GM21717 (cell line): ENCODE data around the gene SMARCA1.

Experiments used
- ATAC-seq: cut with Tn5 transposase; IDR thresholded peaks from one replicate; pipeline ENCODE4 v1.9.1; 2021; ENCODE audit warnings: mild to moderate bottlenecking, moderate library complexity; ENCODE audit not compliant: unreplicated experiment

Gene SMARCA1

DNA sequence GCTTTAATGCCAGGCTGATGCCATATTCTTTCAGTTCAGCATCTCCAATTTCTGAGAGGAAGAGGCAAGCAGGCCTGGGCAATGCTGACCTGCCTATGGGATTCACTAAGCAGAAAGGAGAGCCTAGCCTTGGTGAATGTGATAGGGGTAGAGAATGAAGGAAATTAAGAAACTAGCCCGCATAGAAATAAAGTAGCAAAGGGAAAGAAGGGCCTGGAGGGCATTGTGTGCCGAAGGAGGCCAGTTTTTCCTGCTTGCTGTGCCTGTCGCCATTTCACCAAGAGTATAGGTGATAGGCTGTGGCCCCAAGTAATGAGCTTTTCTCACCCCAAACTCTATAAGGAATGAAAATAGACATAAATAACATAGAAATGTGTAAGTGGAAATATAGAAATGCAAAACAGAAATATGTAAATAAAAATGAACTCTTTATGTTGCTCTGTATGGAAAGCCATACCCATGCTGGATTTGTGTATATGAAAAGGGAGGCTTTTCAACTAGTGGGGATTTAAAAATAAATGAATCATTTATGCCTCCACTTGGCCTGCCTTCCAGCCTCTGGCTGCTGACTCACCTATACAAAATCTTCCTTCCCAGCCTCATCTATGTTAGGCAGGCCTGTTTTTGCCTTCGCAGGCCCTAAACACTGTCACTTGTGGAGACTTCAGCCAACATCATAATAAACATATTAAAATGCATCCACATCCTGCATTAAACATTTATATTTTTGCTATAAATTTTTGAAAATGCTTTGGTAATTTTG, 11.7 kb upstream of the SMARCA1 start:
- ATAC-seq = no peak

DNA sequence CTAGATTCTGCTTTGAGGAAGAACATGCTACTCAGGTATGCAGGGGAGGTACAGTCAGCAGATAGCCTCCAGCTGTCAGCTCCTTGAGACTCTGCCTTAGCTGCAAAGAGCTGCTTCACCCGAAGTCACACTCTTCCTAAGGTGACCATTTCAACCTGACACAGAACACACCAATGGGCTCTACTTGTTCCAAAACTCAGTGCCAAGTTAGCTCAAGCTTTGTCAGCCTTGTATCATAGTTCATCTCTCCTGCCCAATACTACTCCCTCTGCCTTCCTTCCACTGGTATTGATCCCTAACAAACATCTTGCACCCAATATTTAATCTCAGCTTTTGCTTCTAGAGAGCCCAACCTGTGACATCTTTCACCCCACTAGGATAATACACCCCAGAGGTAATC, 7.8 kb upstream of the SMARCA1 start:
- no peak for ATAC-seq

DNA sequence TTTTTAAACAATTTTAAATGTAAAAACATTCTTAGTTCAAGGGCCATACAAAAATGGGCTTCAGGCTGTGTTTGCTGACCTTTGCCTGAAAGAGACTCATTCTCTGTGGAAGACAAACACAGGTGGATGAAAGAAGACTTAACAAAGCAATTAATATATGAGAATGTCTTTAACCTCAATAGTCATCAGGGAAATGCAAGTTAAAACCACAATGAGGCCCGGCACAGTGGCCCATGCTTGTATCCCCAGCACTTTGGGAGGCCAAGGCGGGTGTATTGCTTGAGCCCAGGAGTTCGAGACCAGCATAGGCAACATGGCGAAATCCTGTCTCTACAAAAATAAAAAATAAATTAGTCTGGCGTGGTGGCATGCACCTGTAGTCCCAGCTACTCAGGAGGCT, 7.1 kb upstream of the SMARCA1 start:
- ATAC-seq = no peak

DNA sequence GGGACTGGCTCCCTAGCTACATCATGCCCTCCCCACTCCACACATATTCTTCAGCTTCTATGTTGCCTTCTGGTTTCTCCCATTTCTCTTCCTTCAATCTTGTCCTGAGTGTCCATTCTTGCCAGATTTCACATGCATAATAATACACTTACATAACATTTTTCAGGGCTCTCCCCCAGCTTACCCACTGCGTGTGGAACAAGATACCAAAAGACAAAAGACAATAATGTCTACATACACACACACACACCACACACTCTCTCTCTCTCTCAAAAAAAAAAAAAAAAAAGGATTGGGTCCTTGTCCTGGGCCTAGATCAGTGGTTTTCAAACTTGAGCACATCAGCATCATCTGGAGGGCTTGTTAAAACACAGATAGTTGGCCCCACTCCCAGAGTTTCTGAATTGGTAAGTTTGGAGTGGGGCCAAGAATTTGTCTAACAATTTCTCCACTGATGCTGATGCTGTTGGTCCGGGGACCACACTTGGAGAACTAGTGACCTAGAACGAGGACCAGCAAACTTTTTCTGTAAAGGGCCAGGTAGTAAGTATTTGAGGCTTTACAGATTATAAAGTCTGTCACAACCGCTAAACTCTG, 6.5 kb upstream of the SMARCA1 start:
- ATAC-seq = no peak

DNA sequence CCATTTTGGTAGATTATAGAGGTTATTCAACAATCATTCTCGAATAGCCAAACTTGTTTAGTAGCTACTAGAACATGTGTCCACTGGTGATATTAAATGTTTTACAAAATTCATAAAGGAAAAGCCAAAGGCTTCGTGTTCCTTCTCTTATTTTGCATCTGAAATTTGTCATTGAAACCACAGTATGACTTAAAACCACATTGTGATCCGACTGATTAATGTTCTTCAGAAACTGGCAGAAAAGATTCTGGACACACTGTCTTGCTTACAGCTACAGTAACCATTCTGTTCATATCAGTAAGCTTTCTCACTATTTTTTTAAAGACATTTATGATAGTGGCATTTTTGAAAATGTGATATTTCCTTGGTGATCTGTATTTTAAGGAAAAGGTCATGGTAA, 2.6 kb upstream of the SMARCA1 start:
- no peak for ATAC-seq

DNA sequence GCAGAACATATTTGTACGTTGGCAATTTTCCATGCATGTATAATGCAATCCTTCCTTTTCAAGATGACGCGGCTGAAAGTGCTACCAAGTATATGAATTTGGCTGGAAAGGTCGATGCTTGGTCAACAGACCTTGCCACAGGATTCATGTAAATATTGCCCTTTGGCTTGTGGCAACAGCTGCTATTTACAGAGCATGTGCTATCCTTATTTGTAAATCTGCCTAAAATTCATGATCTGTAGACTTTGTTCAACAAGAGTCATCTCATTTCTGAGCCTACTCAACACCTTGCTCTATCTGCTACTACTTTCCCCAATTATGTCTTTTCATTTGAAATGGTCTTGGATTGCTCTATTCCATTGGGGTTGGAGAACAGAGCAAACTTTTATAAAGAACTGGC, 1.9 kb upstream of the SMARCA1 start:
- no peak for ATAC-seq

DNA sequence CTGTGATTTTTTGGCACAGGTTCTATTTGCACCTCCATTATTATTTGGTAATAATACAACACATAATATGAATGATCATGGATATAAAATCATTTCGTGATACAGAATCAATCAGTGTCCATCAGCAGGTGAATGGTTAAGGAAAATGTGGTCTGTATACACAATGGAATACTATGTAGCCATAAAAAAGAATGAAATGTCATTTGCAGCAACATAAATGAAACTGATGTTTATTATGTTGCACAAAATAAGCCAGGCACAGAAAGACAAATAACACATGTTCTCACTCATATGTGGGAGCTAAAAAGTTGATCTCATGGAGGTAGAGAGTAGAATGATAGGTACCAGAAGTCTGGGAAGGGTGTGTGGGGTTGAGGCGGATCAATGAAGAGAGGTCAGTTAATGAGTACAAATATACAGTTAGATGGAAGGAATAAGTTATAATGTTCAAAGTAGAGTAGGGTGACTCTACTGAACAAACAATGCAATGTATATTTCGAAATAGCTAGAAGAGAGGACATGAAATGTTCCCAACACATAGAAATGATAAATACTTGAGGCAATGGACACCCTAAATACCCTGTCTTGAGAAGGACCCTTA, 1.1 kb upstream of the SMARCA1 start:
- no peak for ATAC-seq

DNA sequence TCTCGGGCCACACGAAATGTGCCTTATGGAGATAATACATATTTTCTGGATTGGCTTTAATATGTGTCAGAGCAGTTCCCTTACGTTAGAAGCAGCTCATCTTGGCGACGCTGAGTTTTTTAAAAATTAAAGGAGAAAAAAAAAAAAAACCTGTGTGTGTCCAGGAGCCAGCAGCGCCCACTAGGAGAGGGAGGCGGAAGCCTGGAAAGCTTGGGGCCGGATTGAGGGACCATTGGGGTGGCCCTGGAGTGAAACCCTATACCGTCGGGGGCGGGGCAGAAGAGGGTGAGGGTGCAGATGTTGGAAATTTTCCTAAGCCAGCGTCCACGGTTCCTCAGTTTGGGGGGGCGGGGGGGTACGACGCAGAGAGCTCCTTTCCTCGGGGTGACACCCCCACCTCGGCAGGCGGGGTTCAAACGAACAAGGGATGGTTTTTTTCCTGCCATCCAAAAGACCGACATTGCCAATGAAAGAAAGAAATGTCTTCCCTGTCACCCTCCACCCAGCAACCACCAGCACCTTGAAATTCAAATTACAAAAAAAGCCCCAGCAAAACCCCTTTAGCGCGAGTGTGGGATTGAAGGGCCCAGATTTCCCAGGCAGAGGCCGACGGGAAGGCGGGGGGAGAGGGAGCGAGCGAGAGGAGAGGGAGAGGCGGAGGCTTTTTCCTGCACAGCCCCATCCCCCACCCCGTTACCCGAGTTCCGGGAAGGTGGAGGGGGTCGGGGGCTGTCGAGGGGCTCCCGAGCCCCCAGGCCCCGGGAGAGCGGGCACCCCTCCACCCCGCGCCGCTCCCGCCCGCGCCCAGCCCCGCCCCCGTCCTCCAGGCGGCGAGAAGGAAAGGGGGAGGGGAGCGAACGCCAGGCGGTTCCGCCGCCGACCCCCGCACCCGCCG, 859 bp downstream of the SMARCA1 start:
- ATAC-seq = no peak

DNA sequence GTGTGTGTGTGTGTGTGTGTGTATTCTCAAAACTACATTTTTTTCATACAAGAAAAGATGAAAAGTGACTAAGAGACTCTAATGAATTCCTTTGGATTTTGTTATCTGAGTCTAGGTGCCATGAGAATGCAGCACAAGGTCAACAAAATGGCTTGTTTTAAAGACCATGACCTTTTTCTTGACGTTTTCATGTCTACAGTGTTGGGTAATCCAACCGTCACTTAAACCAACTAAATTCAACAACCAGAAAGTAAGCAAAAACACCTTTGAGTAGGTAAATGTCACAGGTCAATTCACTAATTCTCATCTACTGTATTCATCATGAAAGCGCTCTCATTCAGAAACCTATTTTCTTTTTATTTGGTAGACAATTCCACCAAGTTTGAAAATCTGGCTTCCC, 3.1 kb downstream of the SMARCA1 start:
- no peak for ATAC-seq

DNA sequence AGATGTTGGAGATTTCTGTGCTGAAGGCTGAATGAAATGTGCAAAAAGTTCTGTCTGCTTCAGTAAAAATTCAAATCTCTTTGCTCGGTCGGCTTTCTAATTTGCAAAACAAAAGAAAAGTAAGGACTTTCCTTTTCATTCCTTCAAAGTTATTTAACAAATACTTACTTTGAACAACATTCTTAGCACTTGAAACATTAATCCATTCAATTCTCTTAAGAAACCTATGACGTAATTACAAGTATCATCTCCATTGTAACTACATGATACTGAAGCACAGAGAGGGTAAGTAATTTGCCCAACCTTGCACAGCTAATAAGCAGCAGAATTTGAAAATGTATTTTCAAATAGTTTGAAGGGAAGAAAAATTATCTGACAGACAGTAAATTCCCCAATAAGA, 6.9 kb downstream of the SMARCA1 start:
- ATAC-seq = no peak

DNA sequence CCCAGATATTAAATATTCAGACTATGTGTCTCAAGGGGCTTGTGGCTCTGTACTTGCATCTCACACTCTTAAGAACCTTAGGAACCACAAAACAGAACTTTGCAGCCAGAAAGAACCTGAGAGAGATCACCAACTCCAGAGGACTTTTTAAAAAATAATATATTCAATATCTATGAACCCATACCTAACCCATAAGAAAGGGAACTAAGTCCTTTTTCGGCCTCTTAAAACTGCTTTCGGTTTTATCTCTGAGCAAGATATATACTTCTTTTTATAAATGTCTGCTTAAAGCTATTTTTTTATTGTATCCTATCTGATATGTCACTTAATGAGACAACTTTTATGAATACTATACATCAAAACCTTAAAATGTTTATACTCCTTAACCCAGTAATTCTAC, 10.9 kb downstream of the SMARCA1 start:
- ATAC-seq = no peak

DNA sequence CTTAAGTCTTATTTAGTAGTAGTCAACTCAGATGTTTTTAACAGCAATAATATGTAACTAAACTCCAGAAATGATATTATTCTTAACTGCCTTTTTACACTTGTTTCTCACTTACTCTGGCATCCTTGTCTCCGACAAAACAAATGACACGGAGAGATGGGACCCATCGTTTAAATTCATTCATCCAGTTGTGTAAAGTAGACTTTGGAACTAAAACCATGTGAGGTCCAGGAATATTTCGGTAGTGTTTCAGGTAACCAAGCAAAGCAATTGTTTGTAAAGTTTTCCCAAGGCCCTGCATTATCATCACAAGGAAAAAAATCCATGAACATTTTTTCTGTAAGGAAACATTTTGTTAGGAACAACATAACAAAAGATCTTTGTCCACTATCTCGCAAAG, 11.6 kb downstream of the SMARCA1 start:
- ATAC-seq = no peak

DNA sequence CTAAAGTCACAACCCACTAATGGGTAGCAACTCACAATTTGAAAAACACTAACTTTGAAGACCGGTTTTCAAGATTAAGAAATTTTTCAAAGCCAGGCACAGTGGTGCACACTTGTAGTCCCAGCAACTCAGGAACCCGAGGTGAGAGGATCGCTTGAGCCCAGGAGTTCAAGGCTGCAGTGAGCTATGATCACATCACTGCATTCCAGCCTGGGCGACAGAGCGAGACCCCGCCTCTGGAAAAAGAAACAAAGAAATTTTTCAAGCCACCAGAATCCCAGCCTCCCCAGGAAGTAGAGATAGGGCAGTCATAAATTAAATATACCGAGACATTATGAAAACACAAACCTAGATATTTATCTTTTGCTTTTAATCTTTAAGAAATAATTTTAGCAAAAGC, 13.0 kb downstream of the SMARCA1 start:
- no peak for ATAC-seq

DNA sequence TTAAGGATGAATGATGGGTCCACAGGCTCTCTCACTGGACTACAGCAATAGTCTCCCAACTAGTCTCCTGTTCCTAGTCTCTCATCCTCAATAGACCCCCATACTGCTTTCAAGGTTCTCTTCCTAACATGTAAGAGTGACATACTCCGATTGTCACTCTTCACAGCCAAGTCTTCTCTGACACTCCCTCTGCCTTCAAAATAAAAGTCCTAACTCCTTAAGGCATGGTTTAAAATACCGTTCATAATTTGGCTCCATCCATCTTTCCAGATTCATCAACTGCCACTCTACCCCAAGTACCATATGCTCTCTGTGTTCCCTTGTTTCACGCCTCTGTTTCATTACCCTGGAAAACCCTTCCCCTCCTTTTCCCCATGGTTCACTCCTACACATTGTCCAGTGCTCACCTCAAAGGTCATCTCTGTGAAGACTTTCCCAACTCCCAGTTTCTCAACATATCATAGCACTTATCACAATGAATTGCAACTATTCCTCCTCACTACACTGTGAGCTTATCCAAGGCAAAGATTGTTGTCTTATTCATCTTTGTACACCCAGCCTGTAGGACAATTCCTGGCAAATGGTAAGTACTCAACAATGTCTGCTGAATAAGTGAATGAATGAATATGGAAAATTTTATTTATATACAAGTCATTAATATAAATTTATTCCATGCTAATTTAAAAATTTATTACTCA, 26.0 kb downstream of the SMARCA1 start:
- no peak for ATAC-seq

DNA sequence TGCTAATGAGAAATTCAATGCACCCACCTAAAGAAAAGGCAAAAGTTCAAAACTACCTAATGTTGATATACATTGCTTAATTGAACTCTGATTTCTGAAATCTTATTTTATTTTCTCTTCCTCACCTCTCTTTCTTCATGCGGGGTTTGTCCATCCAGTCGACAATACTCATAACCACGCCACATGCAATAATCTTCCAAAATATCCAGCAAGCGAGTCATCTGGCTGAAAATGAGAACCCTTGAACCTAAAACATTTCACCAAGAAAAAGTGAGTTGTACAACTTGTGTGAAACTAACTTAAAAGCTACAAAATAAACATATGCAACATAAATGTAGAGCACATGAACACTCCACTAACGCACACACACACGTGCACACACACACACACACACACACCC, 26.7 kb downstream of the SMARCA1 start:
- no peak for ATAC-seq

DNA sequence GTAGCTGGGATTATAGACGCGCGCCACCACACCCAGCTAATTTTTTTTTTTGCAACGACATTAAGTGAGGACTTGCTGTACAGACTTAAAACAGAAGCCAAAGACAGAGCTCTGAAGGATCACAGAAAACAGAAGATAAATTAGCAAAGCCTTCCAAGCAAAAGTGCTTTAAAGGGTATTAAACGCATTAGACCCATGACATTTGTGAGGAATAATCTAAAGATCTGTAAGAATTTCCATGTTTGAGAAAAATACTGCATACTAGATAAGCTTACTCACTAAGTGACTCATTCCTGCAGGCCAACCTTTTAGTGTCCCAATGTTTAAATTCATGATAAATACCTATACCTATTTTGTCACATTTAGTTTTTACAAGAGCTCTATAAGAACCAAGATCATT, 27.4 kb downstream of the SMARCA1 start:
- ATAC-seq = no peak

DNA sequence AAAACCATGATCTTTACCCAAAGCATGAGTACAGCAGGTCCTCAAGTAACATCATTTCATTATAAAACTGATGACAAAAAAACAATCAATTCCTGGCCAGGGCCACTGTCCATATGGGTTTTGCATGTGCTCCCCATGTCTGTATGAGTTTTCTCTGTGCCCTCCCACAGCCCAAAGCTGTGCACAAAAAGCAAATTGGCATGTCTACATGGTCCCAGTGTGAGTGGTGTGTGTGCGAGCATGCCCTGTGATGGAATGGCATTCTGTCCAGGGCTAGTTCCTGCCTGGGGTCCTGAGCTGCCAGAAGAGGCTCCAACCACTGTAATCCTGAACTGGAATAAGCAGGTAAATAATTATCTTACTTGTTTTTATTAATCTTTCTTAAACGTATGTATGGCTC, 28.4 kb downstream of the SMARCA1 start:
- ATAC-seq = no peak

DNA sequence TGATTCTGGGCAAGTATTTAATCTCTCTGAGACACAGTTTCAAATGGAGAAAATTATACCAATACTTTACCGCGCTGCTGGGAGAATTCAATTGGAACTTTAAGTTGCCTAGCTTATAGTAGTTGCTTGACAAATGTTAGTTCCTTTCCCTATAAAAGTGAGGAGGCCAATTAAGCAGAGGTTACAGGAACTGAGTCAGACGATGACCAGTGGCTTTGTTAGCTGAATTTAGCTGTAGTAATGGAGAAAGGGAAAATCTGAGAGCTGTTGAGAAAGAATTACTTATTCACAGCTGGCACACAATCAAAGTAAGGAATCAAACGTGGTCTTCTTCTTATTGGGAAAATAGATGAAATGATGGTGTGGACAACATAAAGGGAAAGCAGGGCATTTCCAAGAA, 29.6 kb downstream of the SMARCA1 start:
- ATAC-seq = no peak

DNA sequence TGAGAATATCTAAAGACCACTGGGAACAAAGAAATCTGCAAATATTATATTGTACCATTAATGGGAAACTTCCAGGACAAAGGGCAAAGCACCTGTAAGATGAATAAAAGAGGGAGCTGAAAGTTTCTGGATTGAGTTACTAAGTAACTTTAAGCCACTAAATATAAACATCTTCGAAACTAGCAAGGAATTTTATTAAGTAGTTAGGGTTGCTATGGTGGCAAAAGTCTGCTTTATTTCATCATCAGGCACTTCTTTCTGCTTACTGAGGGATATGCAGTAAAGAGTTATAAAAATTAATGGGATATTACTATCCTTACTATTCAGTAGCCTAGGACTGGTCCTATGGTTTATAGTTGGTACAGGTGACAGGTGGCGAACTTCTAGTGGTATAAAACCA, 33.0 kb downstream of the SMARCA1 start:
- ATAC-seq = no peak

DNA sequence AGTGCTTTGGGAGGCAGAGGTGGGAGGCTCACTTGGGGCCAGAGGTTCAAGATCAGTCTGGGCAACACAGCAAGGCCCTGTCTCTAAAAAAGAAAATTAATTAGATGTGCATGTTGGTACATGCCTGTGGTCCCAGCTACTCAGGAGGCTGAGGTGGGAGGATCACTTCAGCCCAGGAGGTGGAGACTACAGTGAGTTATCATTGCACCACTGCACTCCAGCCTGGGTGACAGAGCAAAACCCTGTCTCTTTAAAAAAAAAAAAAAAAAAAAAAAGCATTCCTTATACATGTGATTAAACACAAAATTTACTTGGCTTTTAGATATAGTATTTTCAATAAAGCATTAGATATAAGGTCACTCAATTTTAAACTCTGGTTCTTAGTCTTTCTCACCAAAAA, 34.9 kb downstream of the SMARCA1 start:
- no peak for ATAC-seq

DNA sequence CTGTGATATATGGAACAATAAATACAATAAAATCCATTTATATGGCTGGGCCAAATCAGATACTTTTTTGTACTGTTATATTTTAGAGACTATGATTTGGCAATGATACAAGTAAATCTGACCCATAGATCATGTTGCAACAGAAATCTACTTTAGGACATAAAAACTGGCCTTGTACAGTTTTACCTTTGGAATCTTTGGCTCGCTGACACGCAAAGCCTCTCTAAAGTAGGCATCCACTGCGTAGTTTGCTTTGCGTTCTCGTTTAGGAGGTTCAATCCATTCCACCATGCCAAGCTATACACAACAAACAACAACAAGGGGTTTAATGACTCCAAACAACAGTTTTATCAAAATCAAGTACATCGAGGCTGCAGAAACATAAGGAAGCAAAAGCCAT, 42.4 kb downstream of the SMARCA1 start:
- no peak for ATAC-seq
